GM10248 (cell line): ENCODE measurements around the gene GPC6.

ENCODE experiments used
- CTCF ChIA-PET: fragments of 300-600 bp; sonication (Branson Sonifier 250); formaldehyde crosslinking; extraction: SDS; loops from one replicate; lab custom pipeline; 2021; ENCODE audit warnings: antibody characterized with exemption; lab: Yijun Ruan, JAX
- POLR2A ChIA-PET: fragments of 350-650 bp; sonication (Branson Sonifier 250); formaldehyde crosslinking; extraction: SDS; loops from one replicate; lab custom pipeline; 2020; ENCODE audit warnings: antibody characterized with exemption; lab: Yijun Ruan, JAX
- DNase-seq: peaks from one replicate; pipeline ENCODE4 v3.0.0; 2012; ENCODE audit errors: extremely low spot score
- TF ChIP-seq, protein P1 (sequence below): IDR thresholded peaks from 2 replicates; pipeline ENCODE4 v1.5.1; 2012; ENCODE audit warnings: mild to moderate bottlenecking, low read depth; ENCODE audit errors: extremely low read depth, missing control alignments, control extremely low read depth

GPC6 gene

DNA sequence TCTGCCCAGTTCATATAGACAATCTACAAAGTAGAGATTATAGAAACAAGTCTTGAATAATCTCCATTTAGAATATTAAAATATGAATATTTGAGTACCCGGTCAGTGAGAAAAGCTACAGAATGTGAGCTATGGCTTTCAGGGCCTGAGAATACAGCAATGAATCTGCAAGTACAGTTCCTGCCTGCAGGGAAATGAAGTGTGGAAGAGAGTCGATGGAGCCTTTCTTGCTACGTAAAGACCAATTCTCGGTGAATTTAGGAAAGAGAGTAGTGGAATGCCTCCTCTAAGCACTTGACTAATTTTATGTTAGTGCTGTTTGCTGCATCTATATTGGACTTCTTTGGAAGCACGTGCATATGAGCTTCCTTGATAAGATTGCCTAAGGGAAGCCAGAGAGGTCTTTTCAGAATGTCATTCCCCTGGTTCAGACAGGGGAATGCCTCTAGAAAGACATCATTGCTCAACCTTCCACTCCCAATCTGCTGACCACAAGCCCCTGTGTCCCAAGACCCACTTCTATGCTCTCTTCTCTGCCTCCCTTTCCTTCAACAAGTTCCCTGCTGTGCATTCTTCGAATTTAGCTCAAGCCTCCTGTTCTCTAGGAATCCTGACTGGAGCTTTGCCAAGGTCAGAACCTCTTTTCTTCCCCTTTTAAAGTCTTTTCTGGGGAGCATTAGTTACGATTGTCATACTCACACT lies 41.9 kb downstream of the GPC6 start:
- TF ChIP-seq, protein P1, sequence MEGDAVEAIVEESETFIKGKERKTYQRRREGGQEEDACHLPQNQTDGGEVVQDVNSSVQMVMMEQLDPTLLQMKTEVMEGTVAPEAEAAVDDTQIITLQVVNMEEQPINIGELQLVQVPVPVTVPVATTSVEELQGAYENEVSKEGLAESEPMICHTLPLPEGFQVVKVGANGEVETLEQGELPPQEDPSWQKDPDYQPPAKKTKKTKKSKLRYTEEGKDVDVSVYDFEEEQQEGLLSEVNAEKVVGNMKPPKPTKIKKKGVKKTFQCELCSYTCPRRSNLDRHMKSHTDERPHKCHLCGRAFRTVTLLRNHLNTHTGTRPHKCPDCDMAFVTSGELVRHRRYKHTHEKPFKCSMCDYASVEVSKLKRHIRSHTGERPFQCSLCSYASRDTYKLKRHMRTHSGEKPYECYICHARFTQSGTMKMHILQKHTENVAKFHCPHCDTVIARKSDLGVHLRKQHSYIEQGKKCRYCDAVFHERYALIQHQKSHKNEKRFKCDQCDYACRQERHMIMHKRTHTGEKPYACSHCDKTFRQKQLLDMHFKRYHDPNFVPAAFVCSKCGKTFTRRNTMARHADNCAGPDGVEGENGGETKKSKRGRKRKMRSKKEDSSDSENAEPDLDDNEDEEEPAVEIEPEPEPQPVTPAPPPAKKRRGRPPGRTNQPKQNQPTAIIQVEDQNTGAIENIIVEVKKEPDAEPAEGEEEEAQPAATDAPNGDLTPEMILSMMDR, result no peak
- ChIA-PET CTCF (interaction anchor here (2.3 kb wide), 1 partner anchor 10 kb away, joined by 7 read pairs; no protein-coding TSS in a partner anchor), POLR2A (no interaction called here)
- no peak for DNase-seq

DNA sequence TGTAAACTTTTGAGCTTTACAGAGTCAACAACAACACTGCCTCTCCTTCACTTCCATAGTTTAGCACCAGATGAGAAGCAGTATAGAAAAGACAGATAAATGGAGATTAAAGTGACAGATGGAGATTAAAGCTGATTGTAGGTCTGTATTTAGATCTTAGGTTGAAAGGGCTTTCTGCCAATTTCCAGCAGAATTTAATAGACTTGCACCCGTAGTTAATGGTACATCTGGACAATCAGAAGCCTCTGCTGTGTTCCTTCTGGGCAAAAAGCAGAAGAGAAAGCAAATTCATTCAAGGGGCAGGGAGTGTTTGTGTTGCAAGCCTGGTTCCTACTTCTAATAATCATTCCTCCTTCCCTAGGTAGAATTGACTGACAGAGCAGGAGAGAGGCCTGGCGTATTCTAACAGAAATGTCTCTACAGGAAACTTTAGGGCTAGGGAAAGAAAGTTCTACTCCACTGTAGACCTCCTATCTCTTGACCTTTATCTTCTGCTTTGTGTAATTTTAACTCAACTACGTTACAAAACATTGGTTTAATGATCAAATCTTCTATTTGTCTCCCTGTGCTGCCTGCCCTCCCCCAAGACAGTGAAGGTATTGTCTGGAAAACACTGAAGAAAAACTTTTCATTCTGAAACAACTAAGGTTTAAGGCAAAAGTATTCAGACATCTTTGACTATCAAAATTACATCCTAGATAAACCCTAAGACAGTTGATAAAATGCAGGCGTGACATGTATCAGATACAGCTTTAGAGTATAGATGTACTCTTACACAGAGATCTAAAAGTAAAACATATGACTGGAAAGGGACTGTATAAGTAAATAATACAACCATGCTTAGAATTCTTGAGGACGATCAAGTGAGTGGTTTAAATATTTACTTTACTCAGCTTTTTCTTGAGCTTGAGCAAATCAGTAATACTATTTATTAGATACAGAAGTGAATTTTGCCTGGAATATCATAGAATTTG lies 44.4 kb downstream of the GPC6 start:
- CTCF ChIA-PET, result interaction anchor here (1.9 kb wide), 1 partner anchor 13 kb away, joined by 5 read pairs; no protein-coding TSS in a partner anchor
- no peak for DNase-seq
- POLR2A ChIA-PET, result no interaction called here
- TF ChIP-seq, protein P1, result no peak

DNA sequence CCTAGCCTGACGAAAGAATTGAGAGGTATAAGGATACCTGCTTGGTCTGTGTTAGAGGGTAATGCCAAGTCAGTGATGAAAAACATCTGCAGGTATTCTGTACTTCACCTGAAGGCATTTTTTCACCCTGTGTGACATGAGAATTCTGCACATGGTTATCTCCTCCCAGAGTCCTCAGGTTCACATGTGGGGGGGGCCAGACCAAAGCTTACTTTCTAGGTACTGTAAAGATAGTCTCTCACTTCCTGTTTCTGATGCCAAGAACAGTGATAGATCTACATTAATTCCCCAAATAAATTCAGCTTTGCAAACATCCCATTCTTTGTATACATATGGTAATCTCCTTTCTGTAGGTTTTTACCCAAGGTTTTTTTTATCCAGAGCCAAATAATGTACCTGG lies 53.4 kb downstream of the GPC6 start:
- POLR2A ChIA-PET, result no interaction called here
- no peak for DNase-seq
- CTCF ChIA-PET, result interaction anchor here (1.4 kb wide), 1 partner anchor 23 kb away, joined by 4 read pairs; no protein-coding TSS in a partner anchor
- TF ChIP-seq, protein P1, result no peak

DNA sequence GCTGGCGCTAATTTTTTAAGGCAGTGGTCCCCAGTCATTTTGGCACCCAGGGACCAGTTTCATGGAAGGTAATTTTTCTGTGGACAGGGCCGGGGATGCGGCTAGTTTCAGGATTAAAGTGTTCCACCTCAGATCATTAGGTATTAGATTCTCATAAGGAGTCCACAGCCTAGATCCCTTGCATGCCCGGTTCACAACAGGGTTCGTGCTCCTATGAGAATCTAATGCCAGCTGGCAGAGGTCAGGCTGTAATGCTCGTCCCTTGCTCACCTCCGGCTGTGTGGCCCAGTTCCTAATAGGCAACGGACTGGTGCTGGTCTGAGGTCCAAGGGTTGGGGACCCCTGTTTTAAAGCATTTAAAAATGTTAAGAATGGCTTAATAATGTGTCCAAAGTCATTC lies 54.1 kb downstream of the GPC6 start:
- ChIA-PET CTCF (interaction anchor here (1.4 kb wide), 1 partner anchor 23 kb away, joined by 4 read pairs; no protein-coding TSS in a partner anchor), POLR2A (no interaction called here)
- TF ChIP-seq, protein P1, result no peak
- no peak for DNase-seq

DNA sequence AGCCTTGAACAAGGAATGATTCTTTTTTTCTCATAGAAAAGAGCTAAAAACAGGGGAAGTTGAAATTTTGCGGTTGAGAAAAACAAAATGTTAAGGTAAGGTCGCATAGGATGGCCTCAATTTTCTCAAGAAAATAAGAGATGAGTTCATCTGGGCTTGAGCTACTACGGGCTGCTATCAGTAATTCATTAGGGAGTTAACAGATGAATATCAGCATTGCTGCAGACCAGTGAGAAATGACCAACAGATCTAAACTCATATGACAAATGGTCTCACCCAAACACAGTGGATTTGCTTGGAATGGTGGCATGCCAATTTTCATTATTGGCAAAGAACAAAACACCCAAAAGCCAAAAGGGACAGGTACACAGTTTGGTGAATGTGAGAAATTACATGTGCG lies 56.6 kb downstream of the GPC6 start:
- no peak for DNase-seq
- ChIA-PET POLR2A (no interaction called here), CTCF (no interaction called here)
- TF ChIP-seq, protein P1, result no peak

DNA sequence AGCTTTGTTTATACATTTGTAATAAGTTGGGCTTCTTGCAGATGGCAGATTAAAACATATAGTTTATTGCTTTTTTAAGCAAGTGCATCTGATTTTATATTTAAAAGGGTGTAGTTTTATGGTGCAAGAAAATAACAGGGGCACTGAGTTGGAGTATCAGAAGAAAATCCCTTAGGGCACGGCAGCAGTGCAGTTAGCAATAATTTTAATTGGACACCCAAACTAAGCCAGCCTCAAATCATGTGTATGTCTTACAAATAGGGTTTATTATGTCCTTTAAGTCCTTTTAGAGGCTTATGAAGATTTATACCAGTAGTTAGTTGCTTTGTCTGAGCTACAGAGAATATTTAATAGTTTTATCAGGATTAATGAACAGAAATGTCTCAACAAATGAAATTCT lies 57.5 kb downstream of the GPC6 start:
- DNase-seq, result no peak
- TF ChIP-seq, protein P1, result no peak
- ChIA-PET POLR2A (no interaction called here), CTCF (interaction anchor here (1.0 kb wide), 1 partner anchor 514 kb away, joined by 3 read pairs; no protein-coding TSS in a partner anchor)
